Cardiac muscle cell (in vitro differentiated cells and primary cell): Measurements from ENCODE around the gene MYO5B. TPM values are rescaled to one million over a fixed set of nuclear protein-coding genes. Genes with fewer than 3 reads are reported as not detected.

ENCODE experiments used
- DNase-seq, 2 donors: peaks; one replicate each; pipeline versions ENCODE4 v3.0.0 to v3.0.0-alpha.2; 2010 to 2017; ENCODE audit warnings: low read depth in 1 of 2, low spot score in 1 of 2
- H3K27ac ChIP-seq: fragments of 200-600 bp; sonication (generic); 2 replicates; pipeline ENCODE4 v1.5.1; 2016
- H3K27me3 ChIP-seq: fragments of 200-600 bp; sonication (generic); 2 replicates; pipeline ENCODE4 v1.6.0; 2016; ENCODE audit warnings: control low read depth
- H3K36me3 ChIP-seq: fragments of 200-600 bp; sonication (generic); 2 replicates; pipeline ENCODE4 v1.5.1; 2016; ENCODE audit warnings: control low read depth
- H3K4me1 ChIP-seq: fragments of 200-600 bp; sonication (generic); 2 replicates; pipeline ENCODE4 v1.8.1; 2017; ENCODE audit warnings: low read depth, mild to moderate bottlenecking, mixed run types
- H3K4me3 ChIP-seq: fragments of 200-600 bp; sonication (generic); 2 replicates; pipeline ENCODE4 v1.5.1; 2016; ENCODE audit warnings: mild to moderate bottlenecking
- H3K9me3 ChIP-seq: fragments of 200-600 bp; sonication (generic); 2 replicates; pipeline ENCODE4 v1.5.1; 2017; ENCODE audit warnings: low read depth, mild to moderate bottlenecking, control low read depth
- polyA plus RNA-seq: library from polyadenylated mRNA; unstranded; fragments of >200 nt; fragmentation: Nextera tagmentation; extraction: Ambion mirVana; gene quantifications from 2 replicates; pipeline ENCODE4 v1.2.1, GENCODE V29; 2016
- total RNA-seq: library from RNA; depleted of rRNA; stranded (reverse); fragments of >200 nt; gene quantifications from 2 replicates; pipeline ENCODE4 v1.2.3, GENCODE V29; 2016
- TF ChIP-seq, protein P1 (sequence below): IDR thresholded peaks from 2 replicates; pipeline ENCODE4 v1.5.1; 2012; ENCODE audit warnings: low read depth, mild to moderate bottlenecking, low read length

Gene MYO5B
- total and polyA plus RNA-seq, 2 experiments from 2014 or later: 3.0 to 16.7 TPM

DNA sequence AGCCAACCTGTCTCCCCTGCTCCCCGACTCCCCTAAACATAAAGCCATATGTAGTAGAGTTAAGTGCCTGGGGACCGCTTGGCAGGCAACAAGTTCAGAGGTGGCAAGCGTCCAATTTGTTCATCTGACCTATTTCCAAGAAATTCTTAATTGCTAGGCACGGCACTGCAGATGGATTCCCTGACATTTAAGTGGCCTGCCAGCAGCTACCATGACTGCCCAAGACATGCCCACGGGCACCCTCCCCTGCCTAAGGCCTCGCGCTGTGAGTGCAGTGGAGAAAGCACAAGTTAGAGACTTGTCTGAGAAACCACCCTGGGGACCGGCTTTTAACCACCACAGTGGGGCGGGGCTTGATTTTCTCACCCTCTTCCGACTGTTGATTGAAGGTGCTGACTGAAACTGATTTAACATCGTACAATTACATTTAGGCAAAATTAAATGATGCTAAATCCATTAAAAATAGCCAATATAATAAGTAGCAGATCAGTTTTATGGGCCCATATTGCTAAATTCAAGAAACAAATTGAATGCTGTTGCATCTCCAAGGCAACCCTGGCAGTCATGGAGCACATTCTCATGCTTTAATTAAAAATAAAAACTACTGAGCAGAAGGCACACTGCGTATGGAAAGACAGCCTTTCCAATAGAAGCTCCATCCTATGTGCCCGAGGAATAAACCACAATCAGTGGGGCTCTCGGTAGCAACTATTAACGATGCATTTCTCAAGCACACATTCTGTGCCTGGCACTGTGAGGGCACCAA is 218.0 kb downstream of the MYO5B start:
- H3K27ac ChIP-seq: no peak overlapping the region
- H3K27me3 ChIP-seq: no peaks in the 10 kb centered on the region
- no peaks in the 10 kb centered on the region for H3K9me3 ChIP-seq
- TF ChIP-seq, protein P1, sequence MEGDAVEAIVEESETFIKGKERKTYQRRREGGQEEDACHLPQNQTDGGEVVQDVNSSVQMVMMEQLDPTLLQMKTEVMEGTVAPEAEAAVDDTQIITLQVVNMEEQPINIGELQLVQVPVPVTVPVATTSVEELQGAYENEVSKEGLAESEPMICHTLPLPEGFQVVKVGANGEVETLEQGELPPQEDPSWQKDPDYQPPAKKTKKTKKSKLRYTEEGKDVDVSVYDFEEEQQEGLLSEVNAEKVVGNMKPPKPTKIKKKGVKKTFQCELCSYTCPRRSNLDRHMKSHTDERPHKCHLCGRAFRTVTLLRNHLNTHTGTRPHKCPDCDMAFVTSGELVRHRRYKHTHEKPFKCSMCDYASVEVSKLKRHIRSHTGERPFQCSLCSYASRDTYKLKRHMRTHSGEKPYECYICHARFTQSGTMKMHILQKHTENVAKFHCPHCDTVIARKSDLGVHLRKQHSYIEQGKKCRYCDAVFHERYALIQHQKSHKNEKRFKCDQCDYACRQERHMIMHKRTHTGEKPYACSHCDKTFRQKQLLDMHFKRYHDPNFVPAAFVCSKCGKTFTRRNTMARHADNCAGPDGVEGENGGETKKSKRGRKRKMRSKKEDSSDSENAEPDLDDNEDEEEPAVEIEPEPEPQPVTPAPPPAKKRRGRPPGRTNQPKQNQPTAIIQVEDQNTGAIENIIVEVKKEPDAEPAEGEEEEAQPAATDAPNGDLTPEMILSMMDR: no peak
- DNase-seq: peak in 1 of 2 donors; percentile 3
- no peak overlapping the region for H3K4me3 ChIP-seq
- no peaks in the 10 kb centered on the region for H3K36me3 ChIP-seq
- H3K4me1 ChIP-seq: no peaks in the 10 kb centered on the region

DNA sequence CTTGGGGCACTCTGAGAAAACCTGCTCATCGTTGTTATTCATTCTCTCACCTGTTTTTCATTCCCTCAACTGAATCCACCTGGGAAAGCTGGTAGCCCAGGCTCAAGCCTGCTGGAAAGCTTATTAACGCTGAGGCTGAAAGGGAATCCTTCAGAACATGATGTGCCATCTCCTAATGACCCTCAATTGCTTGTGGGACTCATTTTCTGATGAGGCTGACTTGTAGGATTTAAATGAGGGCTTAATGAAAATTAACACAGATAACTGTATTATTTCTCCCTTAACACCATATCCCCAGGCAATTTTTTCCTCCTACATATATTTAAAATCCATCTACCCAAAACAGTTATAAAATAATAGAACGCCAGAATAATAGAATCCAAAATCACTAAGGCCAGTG is 218.9 kb downstream of the MYO5B start:
- Histone ChIP-seq H3K27me3 (no peaks in the 10 kb centered on the region), H3K27ac (no peak overlapping the region), H3K4me3 (no peak overlapping the region), H3K4me1 (no peaks in the 10 kb centered on the region), H3K9me3 (no peaks in the 10 kb centered on the region), H3K36me3 (no peaks in the 10 kb centered on the region)
- DNase-seq: no peak
- TF ChIP-seq, protein P1: no peak

DNA sequence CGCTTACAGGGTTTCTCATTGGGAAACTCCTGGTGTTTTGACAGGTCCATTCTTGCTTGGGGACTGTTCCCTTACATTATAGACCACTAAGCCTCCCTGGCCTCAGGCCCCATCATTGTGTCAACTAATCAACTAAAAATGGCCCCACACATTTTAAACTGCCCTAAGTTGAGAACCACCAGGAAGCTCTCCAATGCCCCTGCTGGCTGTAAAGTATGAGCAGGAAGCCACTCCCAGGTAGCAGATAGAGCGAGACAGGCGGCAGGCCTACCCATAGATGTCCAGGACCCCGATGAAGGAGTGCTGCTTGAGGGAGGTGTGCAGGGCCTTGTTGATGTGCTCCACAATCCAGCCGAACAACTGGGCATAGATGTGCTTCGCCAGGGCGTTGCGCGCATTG is 220.9 kb downstream of the MYO5B start:
- no peaks in the 10 kb centered on the region for H3K4me1 ChIP-seq
- DNase-seq: no peak

DNA sequence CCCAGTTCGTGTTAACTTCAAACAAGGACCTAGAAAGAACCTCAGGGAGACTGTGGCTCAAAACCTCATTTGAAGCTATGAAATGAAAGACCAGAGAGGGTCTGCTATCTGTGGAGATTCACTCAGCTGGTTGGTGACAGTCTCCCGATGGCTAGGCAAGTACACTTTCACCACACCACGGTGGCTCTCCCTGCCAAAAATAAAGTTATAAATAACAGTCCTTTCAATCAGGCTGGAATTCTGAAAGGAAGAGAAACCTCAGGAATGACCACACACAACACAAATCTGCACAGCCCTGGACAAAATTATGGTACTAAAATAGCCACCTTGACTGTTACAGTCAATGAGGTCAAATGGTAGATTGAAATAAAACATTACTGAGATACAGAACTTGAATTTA is 221.4 kb downstream of the MYO5B start:
- no peak for DNase-seq

More for the DNA sequence above, 220.9 kb downstream of the MYO5B start:
- Histone ChIP-seq H3K27me3 (no peaks in the 10 kb centered on the region), H3K9me3 (no peaks in the 10 kb centered on the region), H3K27ac (no peak overlapping the region), H3K4me3 (no peak overlapping the region), H3K36me3 (no peaks in the 10 kb centered on the region)
- TF ChIP-seq, protein P1: no peak

DNA sequence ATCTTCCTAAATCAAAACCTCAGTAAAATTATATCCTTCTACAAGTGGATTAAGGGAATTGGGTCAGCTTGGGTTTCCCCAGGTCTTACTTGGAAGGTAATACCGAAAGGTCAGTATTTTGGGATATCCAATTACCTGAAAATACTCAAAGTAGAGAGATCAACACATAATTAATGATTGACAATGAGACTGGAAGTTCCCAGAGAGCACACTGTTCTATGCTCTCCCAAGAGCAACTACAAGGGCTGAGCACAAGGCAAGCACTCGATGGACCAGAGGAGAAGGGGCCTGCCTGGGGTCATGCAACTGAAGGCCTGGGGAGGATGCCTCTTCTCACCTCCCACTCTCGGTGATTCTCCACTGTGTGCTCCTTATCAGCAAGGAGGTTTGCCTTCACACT is 222.4 kb downstream of the MYO5B start:
- Histone ChIP-seq H3K36me3 (no peaks in the 10 kb centered on the region), H3K27ac (no peak overlapping the region), H3K9me3 (no peaks in the 10 kb centered on the region), H3K4me3 (no peak overlapping the region), H3K27me3 (no peaks in the 10 kb centered on the region), H3K4me1 (no peaks in the 10 kb centered on the region)
- DNase-seq: no peak
- TF ChIP-seq, protein P1: no peak

More for the DNA sequence above, 221.4 kb downstream of the MYO5B start:
- no peaks in the 10 kb centered on the region for H3K27me3 ChIP-seq
- H3K36me3 ChIP-seq: no peaks in the 10 kb centered on the region
- no peaks in the 10 kb centered on the region for H3K9me3 ChIP-seq
- H3K4me1 ChIP-seq: no peaks in the 10 kb centered on the region
- TF ChIP-seq, protein P1: no peak
- no peak overlapping the region for H3K27ac ChIP-seq
- H3K4me3 ChIP-seq: no peak overlapping the region
